Measurements from ENCODE around the gene TMEM14B.

TMEM14B gene

GRCh38 chr6:10779076-10779475, 31.5 kb downstream of the TMEM14B start:
- TF ChIP-seq CTCF (IDR thresholded peaks at IDR 0.05; ENCODE audit: insufficient read depth, low read length, missing control alignments) = no peak
- DNase-seq (ENCODE audit: low read depth, low spot score) = no peak
- no peak overlapping the region for H3K4me3 ChIP-seq (ENCODE audit: low read depth, low read length)
- ChIA-PET CTCF (no interaction called here), POLR2A (no interaction called here)

GRCh38 chr6:10791673-10792072, 44.1 kb downstream of the TMEM14B start:
- CTCF ChIA-PET = interaction anchor here (5.9 kb wide), 1 partner anchor 10 kb away, joined by 39 read pairs; no protein-coding TSS in a partner anchor
- POLR2A ChIA-PET = no interaction called here

GRCh38 chr6:10792101-10792500, 44.5 kb downstream of the TMEM14B start:
- no peak overlapping the region for H3K4me3 ChIP-seq (ENCODE audit: low read depth, low read length)
- CTCF ChIA-PET = interaction anchor here (5.9 kb wide), 1 partner anchor 10 kb away, joined by 39 read pairs; no protein-coding TSS in a partner anchor
- TF ChIP-seq CTCF (IDR thresholded peaks at IDR 0.05; ENCODE audit: insufficient read depth, low read length, missing control alignments) = no peak

More at GRCh38 chr6:10791673-10792072, 44.1 kb downstream of the TMEM14B start:
- no peak for DNase-seq (ENCODE audit: low read depth, low spot score)
- H3K4me3 ChIP-seq (ENCODE audit: low read depth, low read length) = no peak overlapping the region
- no peak for TF ChIP-seq CTCF (IDR thresholded peaks at IDR 0.05; ENCODE audit: insufficient read depth, low read length, missing control alignments)

GRCh38 chr6:10793035-10793434, 45.4 kb downstream of the TMEM14B start:
- POLR2A ChIA-PET = no interaction called here
- no peak for TF ChIP-seq CTCF (IDR thresholded peaks at IDR 0.05; ENCODE audit: insufficient read depth, low read length, missing control alignments)
- no peak for DNase-seq (ENCODE audit: low read depth, low spot score)
- CTCF ChIA-PET = interaction anchor here (0.9 to 5.9 kb wide), 2 partner anchors 9 to 314 kb away, joined by 3 to 39 read pairs; no protein-coding TSS in a partner anchor
- H3K4me3 ChIP-seq (ENCODE audit: low read depth, low read length) = no peak overlapping the region

More at GRCh38 chr6:10792101-10792500, 44.5 kb downstream of the TMEM14B start:
- no peak for DNase-seq (ENCODE audit: low read depth, low spot score)
- POLR2A ChIA-PET = no interaction called here

DNA sequence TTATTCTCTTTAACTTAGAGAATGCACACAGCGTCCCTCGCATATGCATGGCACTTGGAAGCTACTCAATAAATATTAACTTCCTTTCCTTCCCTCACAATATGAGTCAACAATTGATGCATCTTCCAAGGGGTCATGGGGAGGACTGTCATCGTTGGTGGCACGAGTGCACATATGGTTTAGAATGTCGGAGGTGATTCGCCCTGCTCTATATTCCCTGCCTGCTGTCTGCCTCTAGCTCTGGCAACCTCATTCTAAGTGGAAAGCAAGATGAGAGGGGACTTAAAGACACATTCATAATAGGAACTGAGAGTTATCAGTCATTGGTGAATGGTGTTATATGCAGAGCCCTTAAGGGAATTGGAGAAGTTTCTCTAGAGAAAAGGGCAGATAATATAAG, 46.1 kb downstream of the TMEM14B start:
- no peak for TF ChIP-seq CTCF (IDR thresholded peaks at IDR 0.05; ENCODE audit: insufficient read depth, low read length, missing control alignments)
- no peak for DNase-seq (ENCODE audit: low read depth, low spot score)
- ChIA-PET POLR2A (no interaction called here), CTCF (interaction anchor here (5.9 kb wide), 1 partner anchor 8 kb away, joined by 39 read pairs; no protein-coding TSS in a partner anchor)
- H3K4me3 ChIP-seq (ENCODE audit: low read depth, low read length) = no peak overlapping the region

- no peak for DNase-seq (ENCODE audit: low read depth, low spot score)
- no peak overlapping the region for H3K4me3 ChIP-seq (ENCODE audit: low read depth, low read length)
- CTCF ChIA-PET = interaction anchor here (5.9 kb wide), 1 partner anchor 8 kb away, joined by 39 read pairs; no protein-coding TSS in a partner anchor
- TF ChIP-seq CTCF (IDR thresholded peaks at IDR 0.05; ENCODE audit: insufficient read depth, low read length, missing control alignments) = no peak
- POLR2A ChIA-PET = no interaction called here
These were observed 46.6 kb downstream of the TMEM14B start for GRCh38 chr6:10794239-10794638.

Data from AG04449 (cell line).